Measurements from ENCODE around the gene PXDN. TPM values are rescaled to one million over a fixed set of nuclear protein-coding genes. Genes with fewer than 3 reads are reported as not detected.

Gene PXDN
- total RNA-seq, 1 donor from 2014 or later: 576 TPM

GRCh38 chr2:1599301-1600085, 144.8 kb downstream of the PXDN start:
- H3K4me3 Mint-ChIP-seq (ENCODE audit: unreplicated experiment): no peak overlapping the region
- DNase-seq (ENCODE audit: low spot score): peak; percentile 87
- no peak for TF ChIP-seq CTCF (IDR thresholded peaks at IDR 0.05)
- H3K27ac Mint-ChIP-seq (ENCODE audit: unreplicated experiment): no peak overlapping the region
- no peaks in the 10 kb centered on the region for H3K4me1 Mint-ChIP-seq (ENCODE audit: low read depth)
- no peaks in the 10 kb centered on the region for H3K9me3 Mint-ChIP-seq (ENCODE audit: low read depth)
- H3K36me3 Mint-ChIP-seq (ENCODE audit: low read depth): no peaks in the 10 kb centered on the region
- H3K27me3 Mint-ChIP-seq (ENCODE audit: low read depth): no peaks in the 10 kb centered on the region

- Mint-ChIP-seq H3K4me3 (ENCODE audit: unreplicated experiment) (no peak overlapping the region), H3K27me3 (ENCODE audit: low read depth) (no peaks in the 10 kb centered on the region), H3K27ac (ENCODE audit: unreplicated experiment) (no peak overlapping the region), H3K36me3 (ENCODE audit: low read depth) (no peaks in the 10 kb centered on the region), H3K4me1 (ENCODE audit: low read depth) (no peaks in the 10 kb centered on the region), H3K9me3 (ENCODE audit: low read depth) (no peaks in the 10 kb centered on the region)
- DNase-seq (ENCODE audit: low spot score): peak; percentile 19
- TF ChIP-seq CTCF (IDR thresholded peaks at IDR 0.05): no peak
Measured at GRCh38 chr2:1598800-1599199, 145.5 kb downstream of the PXDN start.

GRCh38 chr2:1598041-1598710, 146.1 kb downstream of the PXDN start:
- TF ChIP-seq CTCF (IDR thresholded peaks at IDR 0.05): no peak
- Mint-ChIP-seq H3K9me3 (ENCODE audit: low read depth) (no peaks in the 10 kb centered on the region), H3K27me3 (ENCODE audit: low read depth) (no peaks in the 10 kb centered on the region), H3K27ac (ENCODE audit: unreplicated experiment) (no peak overlapping the region), H3K4me1 (ENCODE audit: low read depth) (no peaks in the 10 kb centered on the region), H3K4me3 (ENCODE audit: unreplicated experiment) (no peak overlapping the region), H3K36me3 (ENCODE audit: low read depth) (no peaks in the 10 kb centered on the region)
- peak; percentile 87 for DNase-seq (ENCODE audit: low spot score)

- Mint-ChIP-seq H3K36me3 (ENCODE audit: low read depth) (no peaks in the 10 kb centered on the region), H3K4me3 (ENCODE audit: unreplicated experiment) (no peak overlapping the region), H3K9me3 (ENCODE audit: low read depth) (no peaks in the 10 kb centered on the region), H3K4me1 (ENCODE audit: low read depth) (no peaks in the 10 kb centered on the region), H3K27ac (ENCODE audit: unreplicated experiment) (no peak overlapping the region), H3K27me3 (ENCODE audit: low read depth) (no peaks in the 10 kb centered on the region)
- no peak for TF ChIP-seq CTCF (IDR thresholded peaks at IDR 0.05)
- no peak for DNase-seq (ENCODE audit: low spot score)
Measured at GRCh38 chr2:1595274-1595673, 149.0 kb downstream of the PXDN start.

- no peak for TF ChIP-seq CTCF (IDR thresholded peaks at IDR 0.05)
- Mint-ChIP-seq H3K4me1 (ENCODE audit: low read depth) (peaks cover 6% of the 10 kb centered on the region), H3K27me3 (ENCODE audit: low read depth) (no peaks in the 10 kb centered on the region), H3K36me3 (ENCODE audit: low read depth) (no peaks in the 10 kb centered on the region), H3K9me3 (ENCODE audit: low read depth) (no peaks in the 10 kb centered on the region), H3K4me3 (ENCODE audit: unreplicated experiment) (no peak overlapping the region), H3K27ac (ENCODE audit: unreplicated experiment) (peak overlapping the region; percentile 81)
- DNase-seq (ENCODE audit: low spot score): no peak
Measured at GRCh38 chr2:1594373-1595171, 149.7 kb downstream of the PXDN start.

Data from chondrocyte (in vitro differentiated cells).